MM.1S (cell line): ENCODE data around the gene STK4.

Experiments
- DNase-seq: peaks from one replicate; pipeline ENCODE4 v3.0.0-alpha.2; 2015
- H2AFZ ChIP-seq: fragments of 300-600 bp; sonication (generic); 2 replicates; pipeline ENCODE4 v1.6.0; 2016; ENCODE audit warnings: antibody characterized with exemption, low read length
- H3F3A ChIP-seq: fragments of 300-600 bp; sonication (generic); 2 replicates; pipeline ENCODE4 v1.6.1; 2016; ENCODE audit warnings: mild to moderate bottlenecking, antibody characterized with exemption, low read length, moderate library complexity, mixed read lengths; ENCODE audit not compliant: insufficient read depth
- H3K27ac ChIP-seq: fragments of 300-600 bp; sonication (generic); 2 replicates; pipeline ENCODE4 v1.5.1; 2016; ENCODE audit warnings: mild to moderate bottlenecking, low read length
- H3K27me3 ChIP-seq: fragments of 300-600 bp; sonication (generic); replicated peaks from 2 replicates; pipeline ENCODE4 v1.6.0; 2016; ENCODE audit warnings: low read length; ENCODE audit not compliant: insufficient read depth
- H3K36me3 ChIP-seq: fragments of 300-600 bp; sonication (generic); replicated peaks from 2 replicates; pipeline ENCODE4 v1.6.1; 2016; ENCODE audit warnings: mild to moderate bottlenecking, low read length, mixed read lengths; ENCODE audit not compliant: insufficient read depth
- H3K4me1 ChIP-seq: fragments of 300-600 bp; sonication (generic); 2 replicates; pipeline ENCODE4 v1.6.1; 2016; ENCODE audit warnings: low read length, mixed read lengths
- H3K4me2 ChIP-seq: fragments of 300-600 bp; sonication (generic); 2 replicates; pipeline ENCODE4 v1.6.0; 2016; ENCODE audit warnings: low read depth, low read length
- H3K4me3 ChIP-seq: fragments of 300-600 bp; sonication (generic); 2 replicates; pipeline ENCODE4 v1.5.1; 2016; ENCODE audit warnings: low read length, mixed read lengths
- H3K79me2 ChIP-seq: fragments of 300-600 bp; sonication (generic); 2 replicates; pipeline ENCODE4 v1.6.1; 2016; ENCODE audit warnings: mixed run types, low read length, mixed read lengths
- H3K9ac ChIP-seq: fragments of 300-600 bp; sonication (generic); 2 replicates; pipeline ENCODE4 v1.6.1; 2016; ENCODE audit warnings: low read length, mixed read lengths
- H3K9me2 ChIP-seq: fragments of 300-600 bp; sonication (generic); replicated peaks from 2 replicates; pipeline ENCODE4 v1.6.1; 2016; ENCODE audit warnings: mild to moderate bottlenecking, low read length, mixed read lengths; ENCODE audit not compliant: insufficient read depth
- H3K9me3 ChIP-seq: fragments of 300-600 bp; sonication (generic); replicated peaks from 2 replicates; pipeline ENCODE4 v1.6.1; 2016; ENCODE audit warnings: mild to moderate bottlenecking, low read length, mixed read lengths; ENCODE audit not compliant: insufficient read depth
- H4K20me1 ChIP-seq: fragments of 300-600 bp; sonication (generic); 2 replicates; pipeline ENCODE4 v1.6.1; 2016; ENCODE audit warnings: mild to moderate bottlenecking, low read length, moderate library complexity, mixed read lengths; ENCODE audit not compliant: insufficient read depth
- CTCF ChIP-seq: fragments of 300-600 bp; sonication (generic); IDR thresholded peaks from 2 replicates; pipeline ENCODE4 v1.5.1; 2016; ENCODE audit warnings: antibody characterized with exemption, low read length, mixed read lengths
- EZH2 ChIP-seq: fragments of 300-600 bp; sonication (generic); optimal IDR thresholded peaks from 2 replicates; pipeline ENCODE3; 2017; ENCODE audit warnings: low read depth, mild to moderate bottlenecking, antibody characterized with exemption, low read length, mixed read lengths
- EZH2phosphoT487 ChIP-seq: fragments of 300-600 bp; sonication (generic); IDR thresholded peaks from 2 replicates; pipeline ENCODE4 v1.6.1; 2018; ENCODE audit warnings: antibody characterized with exemption, low read length

The STK4 gene

GRCh38 chr20:45088247-45088646 lies 121.9 kb downstream of the STK4 start:
- no peak for TF ChIP-seq CTCF
- TF ChIP-seq EZH2phosphoT487, result no peak
- no peak for TF ChIP-seq EZH2
- H3K27ac ChIP-seq, result no peak overlapping the region

GRCh38 chr20:45090481-45090880 lies 124.2 kb downstream of the STK4 start:
- H3K27ac ChIP-seq, result no peak overlapping the region
- no peak for TF ChIP-seq CTCF
- no peak for TF ChIP-seq EZH2phosphoT487
- no peak for TF ChIP-seq EZH2
- no peaks in the 10 kb centered on the region for H4K20me1 ChIP-seq
- DNase-seq, result no peak
- no peak overlapping the region for H3K4me3 ChIP-seq
- H3F3A ChIP-seq, result no peaks in the 10 kb centered on the region
- no peaks in the 10 kb centered on the region for H3K36me3 ChIP-seq
- no peak overlapping the region for H2AFZ ChIP-seq
- no peaks in the 10 kb centered on the region for H3K9me2 ChIP-seq
- H3K79me2 ChIP-seq, result no peaks in the 10 kb centered on the region
- no peaks in the 10 kb centered on the region for H3K4me1 ChIP-seq
- no peak overlapping the region for H3K9ac ChIP-seq
- H3K4me2 ChIP-seq, result no peak overlapping the region
- no peaks in the 10 kb centered on the region for H3K27me3 ChIP-seq
- H3K9me3 ChIP-seq, result no peaks in the 10 kb centered on the region

More at GRCh38 chr20:45088247-45088646, 121.9 kb downstream of the STK4 start:
- Histone ChIP-seq H3K27me3 (no peaks in the 10 kb centered on the region), H3K4me2 (no peak overlapping the region), H3K9ac (no peak overlapping the region), H3K36me3 (no peaks in the 10 kb centered on the region; the same call in 1 of the 2 replicates), H3K4me1 (no peaks in the 10 kb centered on the region), H4K20me1 (no peaks in the 10 kb centered on the region), H3K4me3 (no peak overlapping the region), H2AFZ (no peak overlapping the region), H3F3A (no peaks in the 10 kb centered on the region), H3K79me2 (no peaks in the 10 kb centered on the region), H3K9me2 (no peaks in the 10 kb centered on the region), H3K9me3 (no peaks in the 10 kb centered on the region)
- no peak for DNase-seq

- no peaks in the 10 kb centered on the region for H4K20me1 ChIP-seq
- H3K36me3 ChIP-seq, result no peaks in the 10 kb centered on the region
- H3K9me3 ChIP-seq, result no peaks in the 10 kb centered on the region
- H3K4me1 ChIP-seq, result no peaks in the 10 kb centered on the region
- no peak for DNase-seq
- H3K27me3 ChIP-seq, result no peaks in the 10 kb centered on the region
- no peaks in the 10 kb centered on the region for H3F3A ChIP-seq
- H3K79me2 ChIP-seq, result no peaks in the 10 kb centered on the region
- H3K4me2 ChIP-seq, result no peak overlapping the region
- H3K4me3 ChIP-seq, result no peak overlapping the region
- no peaks in the 10 kb centered on the region for H3K9me2 ChIP-seq
- H3K9ac ChIP-seq, result no peak overlapping the region
- H2AFZ ChIP-seq, result no peak overlapping the region
- TF ChIP-seq EZH2 (no peak), CTCF (no peak), EZH2phosphoT487 (no peak)
- no peak overlapping the region for H3K27ac ChIP-seq
Observed at GRCh38 chr20:45091366-45091765, 125.1 kb downstream of the STK4 start.
